ENCODE measurements around the gene ZNF423. TPM values are rescaled to one million over a fixed set of nuclear protein-coding genes. Genes with fewer than 3 reads are reported as not detected.

The ZNF423 gene
- total RNA-seq, 1 donor from 2014 or later, result 0.72 TPM

GRCh38 chr16:49848530-49848929, 7.4 kb downstream of the ZNF423 start:
- ATAC-seq, result no peak

- no peak for ATAC-seq
Observed at GRCh38 chr16:49846800-49847199, 9.1 kb downstream of the ZNF423 start.

- no peak for ATAC-seq
Observed at GRCh38 chr16:49844359-49844758, 11.6 kb downstream of the ZNF423 start.

- no peak for ATAC-seq
Observed at GRCh38 chr16:49843758-49844157, 12.2 kb downstream of the ZNF423 start.

GRCh38 chr16:49842972-49843371, 12.9 kb downstream of the ZNF423 start:
- no peak for ATAC-seq

GRCh38 chr16:49839017-49839825, 16.7 kb downstream of the ZNF423 start:
- ATAC-seq, result no peak

GRCh38 chr16:49838441-49839016, 17.4 kb downstream of the ZNF423 start:
- ATAC-seq, result no peak

- ATAC-seq, result no peak
Observed at GRCh38 chr16:49837688-49838410, 18.1 kb downstream of the ZNF423 start.

GRCh38 chr16:49836668-49837067, 19.2 kb downstream of the ZNF423 start:
- no peak for ATAC-seq

- no peak for ATAC-seq
Observed at GRCh38 chr16:49836218-49836617, 19.7 kb downstream of the ZNF423 start.

- no peak for ATAC-seq
Observed at GRCh38 chr16:49835161-49835777, 20.6 kb downstream of the ZNF423 start.

GRCh38 chr16:49834531-49835151, 21.3 kb downstream of the ZNF423 start:
- peak; percentile 14 for ATAC-seq

- no peak for ATAC-seq
Observed at GRCh38 chr16:49833796-49834530, 21.9 kb downstream of the ZNF423 start.

- peak; percentile 24 for ATAC-seq
Observed at GRCh38 chr16:49833085-49833484, 22.8 kb downstream of the ZNF423 start.

- no peak for ATAC-seq
Observed at GRCh38 chr16:49832177-49832576, 23.7 kb downstream of the ZNF423 start.

- no peak for ATAC-seq
Observed at GRCh38 chr16:49830873-49831272, 25.0 kb downstream of the ZNF423 start.

GRCh38 chr16:49828533-49829267, 27.2 kb downstream of the ZNF423 start:
- no peak for ATAC-seq

GRCh38 chr16:49827805-49828438, 28.0 kb downstream of the ZNF423 start:
- ATAC-seq, result no peak

- ATAC-seq, result no peak
Observed at GRCh38 chr16:49826515-49826914, 29.4 kb downstream of the ZNF423 start.

GRCh38 chr16:49825041-49825440, 30.9 kb downstream of the ZNF423 start:
- ATAC-seq, result no peak

GRCh38 chr16:49824593-49824992, 31.3 kb downstream of the ZNF423 start:
- ATAC-seq, result no peak
